HTR-8/SVneo (cell line): Measurements from ENCODE around the gene HM13.
"Not testable (repeated sequence)": the region's sequence is repeated elsewhere in the genome, so short reads cannot be mapped to it uniquely, and the experiment has no call there.

Source experiments
- DNase-seq: peaks from one replicate; pipeline ENCODE4 v3.0.0; 2011; ENCODE audit warnings: low spot score, mixed read lengths; ENCODE audit not compliant: insufficient read length
- FAIRE-seq: peaks from 2 replicates; lab custom pipeline; 2011; peaks lifted over from hg19 to GRCh38; lab: Jason Lieb, UNC

Gene HM13, protein sequence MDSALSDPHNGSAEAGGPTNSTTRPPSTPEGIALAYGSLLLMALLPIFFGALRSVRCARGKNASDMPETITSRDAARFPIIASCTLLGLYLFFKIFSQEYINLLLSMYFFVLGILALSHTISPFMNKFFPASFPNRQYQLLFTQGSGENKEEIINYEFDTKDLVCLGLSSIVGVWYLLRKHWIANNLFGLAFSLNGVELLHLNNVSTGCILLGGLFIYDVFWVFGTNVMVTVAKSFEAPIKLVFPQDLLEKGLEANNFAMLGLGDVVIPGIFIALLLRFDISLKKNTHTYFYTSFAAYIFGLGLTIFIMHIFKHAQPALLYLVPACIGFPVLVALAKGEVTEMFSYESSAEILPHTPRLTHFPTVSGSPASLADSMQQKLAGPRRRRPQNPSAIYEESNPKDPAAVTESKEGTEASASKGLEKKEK

DNA sequence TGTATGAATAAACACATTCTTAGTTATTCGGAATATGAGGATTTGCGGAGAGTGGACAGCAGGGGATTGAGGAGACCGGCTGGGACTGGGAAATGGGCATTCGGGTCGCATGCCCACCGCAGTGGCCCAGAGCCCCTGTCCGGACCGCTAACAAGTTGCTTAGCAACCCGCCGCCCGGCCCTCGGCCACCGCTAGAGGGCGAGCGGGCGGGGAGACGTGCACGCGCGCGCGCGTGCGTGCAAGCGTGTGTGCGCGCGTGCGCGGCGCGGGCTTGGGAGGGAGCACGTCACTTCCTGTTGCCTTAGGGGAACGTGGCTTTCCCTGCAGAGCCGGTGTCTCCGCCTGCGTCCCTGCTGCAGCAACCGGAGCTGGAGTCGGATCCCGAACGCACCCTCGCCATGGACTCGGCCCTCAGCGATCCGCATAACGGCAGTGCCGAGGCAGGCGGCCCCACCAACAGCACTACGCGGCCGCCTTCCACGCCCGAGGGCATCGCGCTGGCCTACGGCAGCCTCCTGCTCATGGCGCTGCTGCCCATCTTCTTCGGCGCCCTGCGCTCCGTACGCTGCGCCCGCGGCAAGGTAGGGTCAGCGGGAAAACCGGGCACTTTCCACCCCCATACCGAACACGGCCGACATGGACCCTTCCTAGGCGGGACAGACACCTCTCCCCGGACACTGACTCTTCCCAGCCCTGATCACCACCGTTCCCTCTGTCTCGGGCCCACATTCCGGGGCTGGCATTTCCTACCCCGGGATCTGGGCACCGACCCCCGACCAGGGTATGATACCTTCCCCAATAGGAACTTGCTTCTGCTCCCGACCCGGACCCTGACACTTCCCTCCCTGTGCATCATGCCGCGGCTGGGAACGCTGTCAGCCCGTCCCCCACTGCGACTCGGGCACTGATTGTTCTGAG, at the start of gene HM13:
TSS of gene HM13 (plus strand) at position 289 of the 918 bp plus-strand sequence. CDS start at position 399, 110 bp downstream.
- FAIRE-seq = peak; percentile 98
- peak; percentile 98 for DNase-seq

DNA sequence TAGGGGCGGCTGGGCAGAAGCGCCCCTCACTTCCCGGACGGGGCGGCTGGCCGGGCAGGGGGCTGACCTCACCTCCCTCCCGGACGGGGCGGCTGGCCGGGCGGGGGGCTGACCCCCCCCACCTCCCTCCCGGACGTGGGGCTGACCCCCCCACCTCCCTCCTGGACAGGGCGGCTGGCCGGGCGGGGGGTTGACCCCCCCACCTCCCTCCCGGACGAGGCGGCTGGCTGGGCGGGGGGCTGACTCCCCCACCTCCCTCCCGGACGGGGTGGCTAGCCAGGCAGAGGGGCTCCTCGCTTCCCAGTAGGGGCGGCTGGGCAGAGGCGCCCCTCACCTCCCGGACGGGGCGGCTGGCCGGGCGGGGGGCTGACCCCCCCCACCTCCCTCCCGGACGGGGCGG, 43.3 kb upstream of the HM13 start:
- not testable (repeated sequence) for DNase-seq, FAIRE-seq

DNA sequence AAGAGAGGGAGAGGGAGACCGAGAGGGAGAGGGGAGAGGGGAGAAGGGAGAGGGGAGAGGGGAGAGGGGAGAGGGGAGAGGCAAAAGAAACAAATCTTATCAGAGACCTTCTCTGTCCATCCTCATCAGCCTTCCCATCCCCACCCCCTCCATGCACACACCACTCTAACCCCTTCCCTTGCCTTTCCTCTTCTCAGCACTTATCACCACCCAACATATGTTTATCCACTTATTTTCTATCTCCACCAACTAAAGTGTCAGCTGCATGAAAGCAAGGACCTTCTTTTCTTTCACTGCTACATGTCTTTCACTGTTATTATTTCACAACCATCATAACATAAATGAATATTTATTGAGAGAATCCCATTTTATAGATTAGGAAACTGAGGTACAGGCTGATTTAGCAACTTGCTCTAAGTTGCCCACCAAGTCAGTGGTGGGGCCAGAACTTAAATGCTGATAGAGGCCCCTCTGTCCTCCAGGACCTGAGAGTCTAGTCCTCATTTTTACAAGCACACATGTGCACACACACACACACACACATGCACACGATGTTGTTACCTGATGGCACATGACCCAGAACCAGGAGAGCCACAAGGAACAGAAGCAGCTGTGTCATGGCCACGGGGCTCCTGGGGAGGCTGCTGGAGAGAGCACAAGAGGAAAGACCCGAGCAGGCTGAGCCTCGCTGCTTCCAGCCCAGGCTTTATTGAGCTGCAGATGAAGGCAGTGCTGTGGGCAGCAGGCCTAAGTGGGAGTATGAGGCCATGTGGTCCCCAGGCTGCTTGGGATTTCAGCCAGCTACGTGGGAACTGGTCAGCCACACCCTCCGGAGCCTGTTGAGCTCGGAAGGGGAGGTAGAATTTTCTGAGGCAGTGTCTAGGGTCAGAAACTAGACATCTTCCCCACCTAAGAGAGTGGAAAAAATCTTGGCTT, 41.6 kb upstream of the HM13 start:
- FAIRE-seq = no peak
- no peak for DNase-seq

DNA sequence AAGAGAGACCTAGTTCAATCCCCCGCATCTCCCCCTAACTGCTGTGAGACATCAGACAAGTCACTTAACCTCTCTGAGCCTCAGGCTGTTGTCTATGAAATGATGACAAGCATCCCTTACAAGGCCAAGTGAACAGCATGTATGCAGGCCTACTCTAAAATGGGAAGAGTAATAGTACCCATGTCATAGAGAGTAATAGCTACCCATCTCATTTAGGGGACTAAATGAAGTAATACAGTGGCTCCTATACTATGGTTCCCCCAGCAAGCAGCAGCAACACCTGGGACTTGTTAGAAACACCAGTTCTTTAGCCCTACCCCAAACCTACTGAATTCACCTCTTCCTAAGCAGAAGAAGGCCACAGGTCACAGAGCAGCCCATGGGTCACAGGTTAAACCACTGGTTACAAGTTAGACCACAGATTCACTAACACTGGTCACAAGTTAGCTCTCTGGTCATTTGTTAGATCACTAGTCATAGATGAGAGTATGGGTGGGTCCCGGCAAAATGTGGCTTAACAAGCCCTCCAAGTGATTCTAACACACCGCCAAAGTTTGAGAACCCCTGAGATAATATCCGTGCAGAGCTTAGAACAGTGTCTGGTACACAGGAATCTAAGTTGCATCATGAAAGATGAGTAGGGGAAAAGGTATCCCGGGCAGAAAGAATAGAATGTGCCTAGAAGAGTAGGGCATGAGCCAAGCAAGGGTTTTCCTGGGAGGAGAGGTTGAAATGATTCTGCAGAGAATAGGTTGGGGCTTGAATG, 40.7 kb upstream of the HM13 start:
- FAIRE-seq (no peak), DNase-seq (no peak)

DNA sequence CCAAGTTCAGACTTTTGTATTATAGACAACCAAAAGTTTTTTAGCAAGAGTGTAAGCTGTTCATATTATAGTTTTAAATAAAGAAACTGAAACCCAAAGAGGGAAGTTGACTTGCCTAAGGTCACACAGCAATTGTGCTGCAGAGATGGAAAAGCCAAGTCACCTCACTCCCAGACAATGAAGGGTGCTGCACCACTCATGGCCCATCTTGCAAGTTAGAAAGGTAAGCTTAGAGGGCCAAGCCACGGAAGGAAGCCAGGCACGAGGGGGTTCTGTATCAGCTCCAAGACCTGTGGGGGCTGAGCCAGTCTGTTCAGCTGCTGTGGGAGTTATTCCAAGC, 40.2 kb upstream of the HM13 start:
- FAIRE-seq (no peak), DNase-seq (no peak)

DNA sequence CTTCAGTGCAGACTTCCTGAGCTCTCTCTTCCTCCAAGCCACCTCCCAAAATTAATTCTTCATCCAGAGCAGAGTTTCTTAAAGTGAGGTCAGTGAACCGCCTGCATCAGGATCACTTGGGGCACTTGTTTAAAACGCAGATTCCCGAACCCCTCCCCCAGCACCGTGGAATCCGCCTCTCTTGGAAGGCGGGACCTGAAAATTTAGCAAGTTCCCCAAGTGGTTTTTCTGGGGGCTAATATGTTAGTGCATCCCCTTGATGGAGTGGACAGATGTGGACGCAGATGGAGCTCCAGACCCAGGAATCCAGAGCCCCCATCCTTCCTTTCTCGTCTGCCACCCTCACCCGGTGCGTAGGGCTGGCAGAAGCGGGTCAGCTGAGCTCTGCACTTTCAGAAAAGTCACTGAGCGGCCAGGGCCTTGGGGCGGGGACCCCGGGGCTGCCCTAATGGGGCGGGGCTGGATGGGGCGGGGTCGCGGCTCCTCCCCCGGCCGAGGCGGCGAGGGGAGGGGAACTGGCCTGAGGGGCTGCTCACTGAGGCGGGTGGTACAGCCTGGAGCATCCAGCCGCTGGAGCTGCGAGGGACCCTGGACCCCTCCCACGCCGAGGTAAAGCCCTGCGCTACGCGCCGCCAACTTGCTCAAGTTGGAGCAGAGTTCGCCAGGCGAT, 39.3 kb upstream of the HM13 start, which contains the start of the genes DEFB124 and REM1:
TSS of gene DEFB124 (minus strand) at position 370 of the 670 bp plus-strand sequence. CDS start 2,114 bp downstream, outside the sequence.
TSS of gene REM1 (plus strand) at position 531 of the 670 bp plus-strand sequence. CDS start 1,158 bp downstream, outside the sequence.
- no peak for DNase-seq
- FAIRE-seq = no peak

DNA sequence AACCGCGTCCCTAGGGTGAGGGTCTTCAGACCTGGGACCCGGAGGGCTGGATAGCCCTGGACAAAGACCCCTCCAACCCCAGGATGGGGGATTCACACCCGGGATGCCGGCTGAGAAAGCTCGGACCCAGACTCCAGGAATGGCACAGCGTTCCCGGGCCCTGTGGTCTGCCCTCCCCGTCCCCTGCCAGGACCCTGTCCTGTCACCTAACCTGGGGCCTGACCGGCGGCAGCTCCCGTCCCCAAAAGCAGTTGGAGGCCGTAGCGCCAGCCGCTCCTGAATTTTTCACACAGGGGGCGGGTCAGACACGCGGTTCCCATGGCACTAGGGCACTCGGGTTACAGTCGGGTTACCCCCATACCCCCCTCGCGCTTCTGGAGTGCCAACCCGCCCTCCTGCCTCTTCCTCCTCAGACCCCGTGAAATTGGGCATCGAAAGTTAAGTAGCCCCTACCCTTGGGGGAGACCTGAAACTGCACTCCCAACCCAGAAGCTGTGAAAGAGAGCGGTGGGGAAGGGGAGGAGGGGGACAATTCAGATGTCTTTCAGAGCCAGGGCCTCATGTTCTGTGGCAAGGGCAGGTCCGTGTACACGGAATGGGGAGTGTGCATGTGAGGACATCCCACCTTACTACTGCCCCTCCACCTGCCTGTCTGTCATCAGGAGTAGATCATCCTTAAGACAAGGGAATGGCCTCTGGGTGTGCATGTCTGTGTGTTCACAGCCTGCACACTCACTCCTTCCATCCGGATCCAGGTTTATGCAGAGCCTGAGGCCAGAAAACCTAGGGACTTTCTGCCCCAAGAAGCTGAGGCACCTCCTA, 38.6 kb upstream of the HM13 start:
- DNase-seq (no peak), FAIRE-seq (no peak)

DNA sequence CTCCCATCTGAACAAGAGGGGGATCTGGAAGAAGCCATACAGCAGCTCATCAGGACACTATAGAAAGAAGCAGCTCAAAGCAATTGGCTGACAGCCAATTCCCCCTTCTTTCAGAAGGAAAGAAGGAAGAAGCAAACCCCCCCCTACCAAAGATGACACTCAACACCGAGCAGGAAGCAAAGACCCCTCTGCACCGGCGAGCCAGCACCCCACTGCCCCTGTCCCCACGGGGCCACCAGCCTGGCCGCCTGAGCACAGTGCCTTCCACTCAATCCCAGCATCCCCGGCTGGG, 38.0 kb upstream of the HM13 start:
- DNase-seq = no peak

DNA sequence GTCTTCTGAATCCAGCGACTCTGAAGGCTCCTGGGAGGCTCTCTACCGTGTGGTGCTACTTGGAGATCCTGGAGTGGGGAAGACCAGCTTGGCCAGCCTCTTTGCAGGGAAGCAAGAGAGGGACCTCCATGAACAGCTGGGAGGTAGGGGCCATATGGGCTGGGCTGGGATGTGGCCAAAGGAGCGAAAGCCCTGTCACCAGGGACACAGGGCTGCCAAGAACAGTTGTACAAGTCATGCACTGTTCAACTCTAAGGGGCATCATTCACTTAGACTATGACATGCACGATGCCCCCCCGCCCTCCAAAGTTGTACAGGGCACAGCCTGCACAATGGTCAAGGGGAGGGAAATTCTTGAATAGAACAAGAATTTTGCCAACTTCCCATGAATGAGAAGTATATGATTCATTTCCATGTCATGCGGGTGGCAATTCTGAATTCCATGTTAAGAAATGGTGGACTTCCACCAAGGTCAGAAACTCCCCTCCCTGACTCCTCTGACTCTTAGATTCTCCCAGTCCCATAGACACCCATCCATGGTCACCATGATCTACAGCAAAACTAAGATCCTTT, 37.5 kb upstream of the HM13 start:
- FAIRE-seq (no peak), DNase-seq (no peak)

More for the DNA sequence above, 38.0 kb upstream of the HM13 start:
- no peak for FAIRE-seq

DNA sequence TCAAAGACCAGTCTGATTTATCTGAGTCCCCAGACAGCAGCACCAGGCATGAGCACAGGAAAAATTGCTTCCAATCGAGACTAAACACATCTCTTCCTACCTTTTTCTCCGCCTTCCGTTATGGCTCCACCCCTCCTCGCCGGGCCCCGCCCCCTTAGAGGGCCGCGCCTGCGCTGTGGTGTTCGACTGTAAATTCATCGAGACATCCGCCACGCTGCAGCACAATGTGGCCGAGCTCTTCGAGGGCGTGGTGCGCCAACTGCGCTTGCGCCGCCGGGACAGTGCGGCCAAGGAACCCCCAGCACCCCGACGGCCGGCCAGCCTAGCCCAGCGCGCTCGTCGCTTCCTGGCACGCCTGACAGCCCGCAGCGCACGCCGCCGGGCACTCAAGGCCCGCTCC, 30.2 kb upstream of the HM13 start:
- FAIRE-seq = no peak
- DNase-seq = no peak

DNA sequence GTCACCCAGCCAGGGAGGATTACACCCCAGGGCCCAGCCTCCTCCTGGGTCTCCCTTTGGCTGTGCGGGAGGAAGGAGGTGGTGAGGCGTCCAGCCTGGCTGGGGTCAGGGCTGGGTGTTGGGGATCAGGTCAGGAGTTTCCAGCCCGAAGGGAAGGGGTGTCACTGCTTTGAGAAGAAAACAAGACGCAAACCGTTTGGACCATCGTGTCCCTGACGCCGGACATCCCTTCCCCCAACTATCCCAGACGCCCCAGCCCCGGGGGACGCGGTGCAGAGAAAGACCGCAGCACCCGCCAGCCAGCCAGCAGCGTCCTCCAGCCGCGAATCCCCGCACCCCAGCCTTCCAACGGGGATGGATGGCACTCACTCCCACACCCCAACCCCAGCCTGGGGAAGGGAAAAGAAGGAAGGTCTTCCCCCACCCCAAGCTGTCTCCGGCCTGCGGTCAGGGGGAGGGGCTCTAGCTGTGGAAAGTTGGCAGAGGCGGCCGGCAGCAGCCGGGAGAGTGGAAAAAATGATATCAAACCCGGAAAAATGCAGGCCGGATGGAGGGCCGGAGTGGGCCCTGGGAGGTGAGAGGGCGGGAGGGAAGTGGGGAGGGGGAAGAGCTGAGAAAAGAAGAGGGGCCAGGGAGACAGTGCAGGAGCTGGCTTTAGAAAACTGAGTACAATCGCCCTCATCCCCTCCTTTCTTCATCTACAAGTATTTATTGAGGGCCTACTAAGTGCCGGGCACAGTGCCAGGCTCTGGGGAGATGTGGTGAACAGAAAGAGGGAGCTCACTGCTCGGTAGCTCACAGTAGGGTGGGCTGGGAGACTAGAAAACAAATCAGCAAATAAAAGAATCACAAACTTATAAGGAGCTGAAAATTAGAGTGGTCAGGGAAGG, 28.5 kb upstream of the HM13 start:
- FAIRE-seq (no peak), DNase-seq (no peak)

DNA sequence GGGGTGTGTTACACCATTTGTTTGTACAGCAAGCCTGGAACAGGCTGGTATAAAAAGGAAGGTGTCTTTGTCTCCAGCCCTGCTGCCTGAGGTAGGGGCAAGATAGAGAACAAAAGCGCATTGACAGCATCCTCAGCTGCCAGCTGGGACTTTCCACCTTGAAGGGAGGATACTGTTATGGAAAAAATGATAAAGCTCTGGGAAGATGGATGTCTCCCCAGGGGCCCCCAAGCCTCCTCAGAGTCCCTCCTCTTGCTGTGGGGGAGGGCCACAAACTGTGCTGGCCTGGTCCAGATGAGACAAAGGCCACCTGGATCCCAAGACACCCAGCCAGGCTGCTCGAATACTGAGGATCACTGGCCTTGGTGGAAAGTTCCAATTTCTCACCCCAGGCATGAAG, 26.1 kb upstream of the HM13 start:
- FAIRE-seq = no peak
- DNase-seq = no peak

DNA sequence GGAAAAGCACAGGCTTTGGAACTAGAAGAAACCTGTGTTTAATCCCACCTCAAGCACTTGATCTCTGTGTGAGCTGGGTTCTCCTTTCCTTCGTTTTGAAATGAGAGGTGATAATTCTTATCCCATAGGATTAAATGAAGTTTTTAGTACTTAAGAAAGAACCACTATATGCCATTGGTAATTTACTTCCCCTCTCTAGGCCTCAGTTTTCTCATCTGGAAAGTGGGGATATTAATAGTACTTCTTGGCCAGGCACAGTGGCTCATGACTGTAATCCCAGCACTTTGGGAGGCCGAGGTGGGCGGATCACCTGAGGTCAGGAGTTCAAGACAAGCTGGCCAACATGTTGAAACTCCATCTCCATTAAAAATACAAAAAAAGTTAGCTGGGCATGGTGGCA, 25.1 kb upstream of the HM13 start:
- FAIRE-seq = no peak

DNA sequence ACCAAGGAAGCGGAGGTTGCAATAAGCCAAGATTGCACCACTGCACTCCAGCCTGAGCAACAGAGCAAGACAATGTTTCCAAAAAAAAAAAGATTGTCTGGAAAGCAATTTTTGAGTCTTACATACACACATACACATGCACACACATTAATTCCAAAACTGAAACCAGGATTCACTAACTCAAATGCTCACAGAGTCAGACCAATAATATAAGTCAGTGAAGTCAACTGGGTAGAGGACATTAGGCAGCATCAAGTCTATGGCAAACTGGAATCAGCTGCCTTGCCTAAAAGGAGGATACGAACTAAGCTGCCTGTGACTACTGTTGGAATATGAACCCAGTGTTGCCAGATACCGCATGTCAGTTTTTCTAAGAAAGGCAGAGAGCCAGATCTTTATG, 23.5 kb upstream of the HM13 start:
- no peak for FAIRE-seq
- no peak for DNase-seq

More for the DNA sequence above, 25.1 kb upstream of the HM13 start:
- no peak for DNase-seq

DNA sequence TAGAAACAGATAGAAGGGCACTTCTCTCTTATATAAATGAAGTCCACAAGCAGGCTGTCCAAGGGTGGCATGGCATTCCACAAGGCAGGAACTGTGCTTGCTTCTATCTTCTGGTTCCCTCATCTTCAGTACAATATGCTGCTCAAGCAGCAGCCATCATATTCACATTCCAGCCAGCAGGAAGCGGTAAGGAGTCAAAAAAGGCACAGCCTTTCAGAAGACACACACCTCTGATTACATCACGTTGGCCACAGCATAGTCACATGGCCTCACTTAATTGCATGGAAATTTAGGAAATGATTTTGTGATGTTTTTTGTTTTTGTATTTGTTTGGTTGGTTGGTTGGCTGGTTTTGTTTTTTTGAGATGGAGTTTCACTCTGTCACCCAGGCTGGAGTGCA, 20.1 kb upstream of the HM13 start:
- FAIRE-seq (no peak), DNase-seq (peak; percentile 33)

DNA sequence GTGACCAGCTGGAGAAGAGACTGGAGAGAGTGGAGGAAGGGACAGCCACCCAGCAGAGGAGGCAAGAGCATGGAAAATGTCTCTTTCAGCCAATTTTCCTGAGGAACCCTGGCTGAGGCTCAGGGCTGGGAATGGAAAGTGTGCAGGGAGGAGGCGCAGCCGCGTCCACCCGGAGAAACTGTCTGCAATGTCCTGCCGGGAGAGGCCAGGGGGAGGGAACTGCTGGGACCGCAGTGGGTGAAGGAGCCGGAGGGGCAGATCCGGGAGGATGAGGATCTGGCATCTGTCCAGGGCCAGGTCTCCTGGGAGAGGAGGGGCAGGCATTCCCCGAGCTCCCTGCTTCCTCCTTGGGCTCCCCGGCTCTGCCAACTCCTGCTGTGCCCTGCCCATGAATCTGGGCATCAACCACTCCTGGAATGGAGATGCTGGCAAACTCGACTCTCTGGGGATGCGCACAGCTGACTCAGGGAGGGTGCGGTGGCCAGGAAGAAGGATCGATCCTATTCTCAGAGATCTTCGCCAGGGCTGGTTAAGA, 17.4 kb upstream of the HM13 start:
- FAIRE-seq (no peak), DNase-seq (no peak)
